Neural cell (in vitro differentiated cells): ENCODE measurements around the gene SOX5. TPM values are rescaled to one million over a fixed set of nuclear protein-coding genes. Genes with fewer than 3 reads are reported as not detected.

Experiments
- H2AFZ ChIP-seq: fragments of 200-600, 300-800 bp; sonication (generic), shearing (Covaris generic); 2 replicates; pipeline ENCODE4 v1.6.0; 2014; ENCODE audit warnings: low read depth, mild to moderate bottlenecking, antibody characterized with exemption, low read length, moderate library complexity
- H3F3A ChIP-seq: fragments of 200-600 bp; shearing (Covaris generic); 2 replicates; pipeline ENCODE4 v1.6.1; 2016; ENCODE audit warnings: mild to moderate bottlenecking, moderate library complexity, mixed read lengths, antibody characterized with exemption, low read length; ENCODE audit not compliant: insufficient read depth, poor library complexity, severe bottlenecking
- H3K27ac ChIP-seq: fragments of 200-600, 300-800 bp; sonication (generic), shearing (Covaris generic); 2 replicates; pipeline ENCODE4 v1.5.1; 2014; ENCODE audit warnings: mild to moderate bottlenecking, low read length, moderate library complexity
- H3K27me3 ChIP-seq: fragments of 300-800, 200-600 bp; sonication (generic), shearing (Covaris generic); 2 replicates; pipeline ENCODE4 v1.6.0; 2014; ENCODE audit warnings: mild to moderate bottlenecking, low read depth, low read length, moderate library complexity; ENCODE audit not compliant: insufficient read depth
- H3K36me3 ChIP-seq: fragments of 300-800, 200-600 bp; sonication (generic), shearing (Covaris generic); 2 replicates; pipeline ENCODE4 v1.5.1; 2014; ENCODE audit warnings: mild to moderate bottlenecking, antibody characterized with exemption, low read length, moderate library complexity; ENCODE audit not compliant: insufficient read depth
- H3K4me2 ChIP-seq: fragments of 300-800, 200-600 bp; sonication (generic), shearing (Covaris generic); 2 replicates; pipeline ENCODE4 v1.6.0; 2014; ENCODE audit warnings: mild to moderate bottlenecking, low read length
- H3K4me3 ChIP-seq: fragments of 300-800, 200-600 bp; sonication (generic), shearing (Covaris generic); 2 replicates; pipeline ENCODE4 v1.5.1; 2014; ENCODE audit warnings: mild to moderate bottlenecking, low read length, moderate library complexity
- H3K79me2 ChIP-seq: fragments of 200-600 bp; shearing (Covaris generic); replicated peaks from 2 replicates; pipeline ENCODE4 v1.6.0; 2014; ENCODE audit warnings: mild to moderate bottlenecking, low read length, moderate library complexity; ENCODE audit not compliant: insufficient read depth
- H3K9ac ChIP-seq: fragments of 300-800, 200-600 bp; sonication (generic), shearing (Covaris generic); 2 replicates; pipeline ENCODE4 v1.6.1; 2016; ENCODE audit warnings: mild to moderate bottlenecking, low read length, mixed read lengths
- H3K9me2 ChIP-seq: fragments of 200-600 bp; shearing (Covaris generic); 2 replicates; pipeline ENCODE4 v1.6.1; 2016; ENCODE audit warnings: mild to moderate bottlenecking, low read length, mixed read lengths; ENCODE audit not compliant: insufficient read depth
- H3K9me3 ChIP-seq: fragments of 200-600, 300-800 bp; sonication (generic), shearing (Covaris generic); 2 replicates; pipeline ENCODE4 v1.6.1; 2016; ENCODE audit warnings: mild to moderate bottlenecking, mixed run types, low read length, moderate library complexity, mixed read lengths
- H4K20me1 ChIP-seq: fragments of 200-600 bp; shearing (Covaris generic); 2 replicates; pipeline ENCODE4 v1.6.1; 2016; ENCODE audit warnings: mild to moderate bottlenecking, mixed run types; ENCODE audit not compliant: insufficient read depth
- CTCF ChIP-seq: fragments of 450-650 bp; IDR thresholded peaks from 2 replicates; pipeline ENCODE4 v1.5.1; 2014; ENCODE audit warnings: antibody characterized with exemption, mild to moderate bottlenecking, moderate library complexity; ENCODE audit not compliant: poor library complexity, severe bottlenecking
- EP300 ChIP-seq: fragments of 450-650 bp; conservative IDR thresholded peaks from 2 replicates; pipeline ENCODE4 v1.6.1; 2014; ENCODE audit warnings: antibody characterized with exemption, mild to moderate bottlenecking, moderate library complexity; ENCODE audit not compliant: poor library complexity, severe bottlenecking
- EZH2 ChIP-seq: fragments of 200-600, 300-800 bp; shearing (Covaris generic), sonication (generic); IDR thresholded peaks from 2 replicates; pipeline ENCODE4 v1.6.1; 2014; ENCODE audit warnings: antibody characterized with exemption, low read length, borderline replicate concordance, mild to moderate bottlenecking; ENCODE audit not compliant: insufficient read depth, poor library complexity, severe bottlenecking
- MXI1 ChIP-seq: fragments of 450-650 bp; conservative IDR thresholded peaks from 2 replicates; pipeline ENCODE4 v1.6.1; 2014; ENCODE audit warnings: antibody characterized with exemption, mild to moderate bottlenecking; ENCODE audit not compliant: poor library complexity, severe bottlenecking
- POLR2AphosphoS5 ChIP-seq: IDR thresholded peaks from 2 replicates; pipeline ENCODE4 v1.6.1; 2012
- RAD21 ChIP-seq: fragments of 450-650 bp; conservative IDR thresholded peaks from 2 replicates; pipeline ENCODE4 v1.6.1; 2014; ENCODE audit warnings: antibody characterized with exemption, mild to moderate bottlenecking, moderate library complexity
- REST ChIP-seq: IDR thresholded peaks from 2 replicates; pipeline ENCODE4 v1.6.1; 2012; ENCODE audit warnings: borderline replicate concordance
- SMC3 ChIP-seq: fragments of 450-650 bp; conservative IDR thresholded peaks from 2 replicates; pipeline ENCODE4 v1.6.1; 2014; ENCODE audit warnings: antibody characterized with exemption, mild to moderate bottlenecking, moderate library complexity; ENCODE audit not compliant: poor library complexity
- TAF1 ChIP-seq: IDR thresholded peaks from 2 replicates; pipeline ENCODE4 v1.6.1; 2012; ENCODE audit warnings: low read depth
- polyA plus RNA-seq: library from polyadenylated mRNA; depleted of rRNA; stranded (reverse); fragments of >200 nt; gene quantifications from 2 replicates; pipeline ENCODE4 v1.2.3, GENCODE V29; 2014

The SOX5 gene
- polyA plus RNA-seq, 1 donor from 2014 or later: 1.8 TPM

- no peak overlapping the region for H2AFZ ChIP-seq
- H3K9me3 ChIP-seq: no peaks in the 10 kb centered on the region
- no peaks in the 10 kb centered on the region for H3K36me3 ChIP-seq
- H3K27ac ChIP-seq: no peak overlapping the region
- no peak for TF ChIP-seq TAF1
- TF ChIP-seq REST: no peak
- TF ChIP-seq EP300: no peak
- peaks cover 91% of the 10 kb centered on the region for H3K79me2 ChIP-seq
- no peaks in the 10 kb centered on the region for H4K20me1 ChIP-seq
- no peak overlapping the region for H3K4me2 ChIP-seq
- no peak overlapping the region for H3K9ac ChIP-seq
- peaks cover 3% of the 10 kb centered on the region for H3K27me3 ChIP-seq
- H3K9me2 ChIP-seq: no peaks in the 10 kb centered on the region
- H3F3A ChIP-seq: no peaks in the 10 kb centered on the region
- no peak overlapping the region for H3K4me3 ChIP-seq
These were observed 4.2 kb downstream of the SOX5 start for GRCh38 chr12:23945249-23945648.

GRCh38 chr12:23944067-23944466 lies 5.4 kb downstream of the SOX5 start:
- Histone ChIP-seq H3K4me3 (no peak overlapping the region), H2AFZ (no peak overlapping the region), H3K27me3 (no peaks in the 10 kb centered on the region), H3K79me2 (peaks cover 100% of the 10 kb centered on the region), H3K9ac (no peak overlapping the region), H4K20me1 (no peaks in the 10 kb centered on the region), H3K36me3 (no peaks in the 10 kb centered on the region), H3K9me2 (no peaks in the 10 kb centered on the region), H3K9me3 (no peaks in the 10 kb centered on the region), H3K4me2 (no peak overlapping the region), H3K27ac (no peak overlapping the region), H3F3A (no peaks in the 10 kb centered on the region)
- TF ChIP-seq POLR2AphosphoS5 (no peak), TAF1 (no peak), EZH2 (no peak), CTCF (no peak), RAD21 (no peak), SMC3 (no peak)

DNA sequence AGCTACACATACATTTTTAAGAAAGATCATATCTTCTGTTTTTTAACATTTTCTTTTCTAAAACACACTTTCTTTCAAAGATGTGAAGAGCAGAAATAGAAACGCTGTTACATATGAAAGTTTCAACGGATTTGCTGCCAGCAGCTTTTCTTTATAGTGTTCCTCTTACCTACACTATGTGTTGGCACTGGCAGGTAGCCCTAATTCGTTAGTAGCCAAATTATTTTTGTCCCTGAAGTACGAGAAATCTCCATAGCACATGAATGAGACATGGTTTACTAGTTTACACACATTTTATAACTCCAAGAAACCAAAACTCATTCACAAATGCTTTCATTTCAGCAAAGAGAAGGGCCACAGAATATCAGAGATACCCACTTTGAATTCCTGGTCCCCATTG lies 6.6 kb downstream of the SOX5 start:
- Histone ChIP-seq H3K27me3 (no peaks in the 10 kb centered on the region), H3K79me2 (peaks cover 100% of the 10 kb centered on the region), H3K4me3 (no peak overlapping the region), H2AFZ (no peak overlapping the region), H3K27ac (no peak overlapping the region), H4K20me1 (no peaks in the 10 kb centered on the region), H3K4me2 (no peak overlapping the region), H3K9me3 (no peaks in the 10 kb centered on the region), H3F3A (no peaks in the 10 kb centered on the region), H3K36me3 (no peaks in the 10 kb centered on the region), H3K9me2 (no peaks in the 10 kb centered on the region), H3K9ac (no peak overlapping the region)
- no peak for TF ChIP-seq CTCF
- TF ChIP-seq POLR2AphosphoS5: no peak
- no peak for TF ChIP-seq RAD21
- no peak for TF ChIP-seq MXI1
- no peak for TF ChIP-seq EP300
